GM12891 (cell line): ENCODE results near the gene EFEMP1.

Experiments
- DNase-seq: peaks from one replicate; pipeline ENCODE4 v3.0.0; 2011; ENCODE audit warnings: low spot score; ENCODE audit not compliant: insufficient read length
- FAIRE-seq: peaks from 2 replicates; lab custom pipeline; 2011; peaks lifted over from hg19 to GRCh38; lab: Jason Lieb, UNC
- PAX5 ChIP-seq: IDR thresholded peaks from 2 replicates; pipeline ENCODE4 v1.6.1; 2011; ENCODE audit warnings: low read length, moderate library complexity, mild to moderate bottlenecking; ENCODE audit not compliant: insufficient read depth, severe bottlenecking
- POLR2A ChIP-seq: IDR thresholded peaks from 2 replicates; pipeline ENCODE4 v1.6.1; 2011; ENCODE audit warnings: low read depth, low read length, control low read depth
- POLR2AphosphoS5 ChIP-seq: IDR thresholded peaks from 2 replicates; pipeline ENCODE4 v1.6.1; 2011; ENCODE audit warnings: low read depth, low read length, control low read depth
- POU2F2 ChIP-seq: IDR thresholded peaks from 2 replicates; pipeline ENCODE4 v1.6.1; 2011; ENCODE audit warnings: low read depth, mild to moderate bottlenecking, control low read depth, low read length, moderate library complexity
- SPI1 ChIP-seq: IDR thresholded peaks from 2 replicates; pipeline ENCODE4 v1.6.1; 2011; ENCODE audit warnings: low read depth, low read length, control low read depth
- TAF1 ChIP-seq: IDR thresholded peaks from 2 replicates; pipeline ENCODE4 v1.6.1; 2011; ENCODE audit warnings: low read depth, low read length, control low read depth

The EFEMP1 gene

GRCh38 chr2:55906993-55907392 is 16.6 kb downstream of the EFEMP1 start:
- DNase-seq (no peak), FAIRE-seq (no peak)
- TF ChIP-seq SPI1 (no peak), TAF1 (no peak), POU2F2 (no peak), POLR2A (no peak), PAX5 (no peak), POLR2AphosphoS5 (no peak)

GRCh38 chr2:55903727-55904126 is 19.9 kb downstream of the EFEMP1 start:
- no peak for TF ChIP-seq TAF1
- no peak for TF ChIP-seq POLR2AphosphoS5
- no peak for TF ChIP-seq SPI1
- TF ChIP-seq POU2F2: no peak
- TF ChIP-seq POLR2A: no peak
- no peak for TF ChIP-seq PAX5
- FAIRE-seq: no peak
- DNase-seq: no peak

GRCh38 chr2:55902971-55903370 is 20.6 kb downstream of the EFEMP1 start:
- TF ChIP-seq TAF1 (no peak), PAX5 (no peak), POLR2A (no peak), POU2F2 (no peak), SPI1 (no peak), POLR2AphosphoS5 (no peak)
- DNase-seq (no peak), FAIRE-seq (no peak)

GRCh38 chr2:55902429-55902828 is 21.2 kb downstream of the EFEMP1 start:
- no peak for DNase-seq
- no peak for FAIRE-seq
- TF ChIP-seq PAX5: no peak

GRCh38 chr2:55901941-55902340 is 21.6 kb downstream of the EFEMP1 start:
- DNase-seq (no peak), FAIRE-seq (no peak)
- TF ChIP-seq POU2F2 (no peak), PAX5 (no peak), POLR2AphosphoS5 (no peak), POLR2A (no peak)

- no peak for DNase-seq
- no peak for TF ChIP-seq POLR2AphosphoS5
- TF ChIP-seq PAX5: no peak
- no peak for TF ChIP-seq POLR2A
- no peak for TF ChIP-seq POU2F2
- no peak for TF ChIP-seq SPI1
- no peak for TF ChIP-seq TAF1
- FAIRE-seq: no peak
These were observed 22.3 kb downstream of the EFEMP1 start for GRCh38 chr2:55901322-55901721.

GRCh38 chr2:55899881-55900280 is 23.7 kb downstream of the EFEMP1 start:
- FAIRE-seq (no peak), DNase-seq (no peak)
- TF ChIP-seq PAX5 (no peak), POLR2A (no peak), POLR2AphosphoS5 (no peak), POU2F2 (no peak), TAF1 (no peak), SPI1 (no peak)

- DNase-seq (no peak), FAIRE-seq (no peak)
- TF ChIP-seq POLR2AphosphoS5 (no peak), POU2F2 (no peak), SPI1 (no peak), TAF1 (no peak), POLR2A (no peak), PAX5 (no peak)
These were observed 25.1 kb downstream of the EFEMP1 start for GRCh38 chr2:55898386-55899040.

GRCh38 chr2:55896633-55897032 is 26.9 kb downstream of the EFEMP1 start:
- FAIRE-seq (no peak), DNase-seq (no peak)
- TF ChIP-seq TAF1 (no peak), POLR2A (no peak), PAX5 (no peak), SPI1 (no peak), POLR2AphosphoS5 (no peak), POU2F2 (no peak)

GRCh38 chr2:55894720-55895119 is 28.9 kb downstream of the EFEMP1 start:
- TF ChIP-seq POU2F2: no peak
- no peak for TF ChIP-seq POLR2A
- no peak for TF ChIP-seq SPI1
- no peak for TF ChIP-seq PAX5
- no peak for TF ChIP-seq TAF1
- TF ChIP-seq POLR2AphosphoS5: no peak
- FAIRE-seq (no peak), DNase-seq (no peak)

- DNase-seq: no peak
- no peak for FAIRE-seq
- TF ChIP-seq SPI1: no peak
- no peak for TF ChIP-seq PAX5
- no peak for TF ChIP-seq POLR2AphosphoS5
- TF ChIP-seq POU2F2: no peak
- TF ChIP-seq TAF1: no peak
- no peak for TF ChIP-seq POLR2A
These were observed 31.9 kb downstream of the EFEMP1 start for GRCh38 chr2:55891671-55892094.
